ENCODE data around the gene ADARB2.
A peak's percentile ranks its signal among the peaks of the same experiment; 100 is the strongest.

Gene ADARB2

DNA sequence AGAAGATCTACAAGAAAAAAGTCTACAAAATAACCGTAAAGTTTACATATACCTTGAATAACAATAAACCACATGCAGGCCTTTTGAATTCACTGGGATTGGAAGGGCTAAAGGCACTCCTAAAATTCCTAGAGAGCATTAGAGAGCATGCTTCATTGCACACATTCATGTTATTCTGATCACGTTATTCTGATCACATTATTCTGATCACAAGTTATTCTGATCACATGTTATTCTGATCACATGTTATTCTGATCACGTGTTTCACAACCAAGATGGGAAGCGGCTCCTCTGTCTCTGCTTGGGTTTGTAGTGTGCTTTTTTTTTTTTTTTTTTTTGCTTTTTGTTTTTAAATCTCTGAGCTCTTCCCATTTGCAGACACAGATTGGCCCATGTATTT lies 20.5 kb downstream of the ADARB2 start:
- Histone ChIP-seq H3K9ac (no peak overlapping the region), H3K36me3 (no peaks in the 10 kb centered on the region), H3K4me1 (no peaks in the 10 kb centered on the region), H3K27ac (no peak overlapping the region), H3K4me2 (no peak overlapping the region), H3K9me3 (no peaks in the 10 kb centered on the region), H3K27me3 (peaks cover 28% of the 10 kb centered on the region), H3K4me3 (no peak overlapping the region), H4K20me1 (peaks cover 99% of the 10 kb centered on the region)
- no peak for TF ChIP-seq Cebpa-rat (IDR thresholded peaks at IDR 0.05)

DNA sequence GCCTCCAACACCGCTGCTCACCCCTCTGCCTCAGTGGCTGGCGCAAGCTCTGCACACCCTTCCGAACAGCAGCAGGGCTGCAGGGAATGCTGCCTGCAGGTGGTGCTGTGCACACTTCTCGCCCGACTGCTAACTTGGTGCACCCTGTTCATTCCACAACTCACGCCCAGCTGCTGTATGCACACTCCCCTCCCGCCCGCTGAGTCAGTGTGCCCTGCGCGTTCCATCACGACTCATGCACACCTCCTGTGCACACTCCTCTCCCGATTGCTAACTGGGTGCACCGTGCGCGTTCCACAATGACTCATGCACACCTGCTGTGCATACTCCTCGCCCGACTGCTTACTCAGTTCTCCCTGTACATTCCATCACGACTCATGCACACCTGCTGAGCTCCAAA lies 21.5 kb downstream of the ADARB2 start:
- Histone ChIP-seq H3K4me2 (peak overlapping the region; percentile 6; the same call in 1 of the 2 replicates), H3K27ac (no peak overlapping the region), H3K27me3 (peaks cover 39% of the 10 kb centered on the region), H3K4me1 (no peaks in the 10 kb centered on the region), H3K9ac (no peak overlapping the region), H3K4me3 (no peak overlapping the region), H3K36me3 (no peaks in the 10 kb centered on the region), H3K9me3 (no peaks in the 10 kb centered on the region), H4K20me1 (peaks cover 99% of the 10 kb centered on the region)
- TF ChIP-seq Cebpa-rat (IDR thresholded peaks at IDR 0.05): no peak

DNA sequence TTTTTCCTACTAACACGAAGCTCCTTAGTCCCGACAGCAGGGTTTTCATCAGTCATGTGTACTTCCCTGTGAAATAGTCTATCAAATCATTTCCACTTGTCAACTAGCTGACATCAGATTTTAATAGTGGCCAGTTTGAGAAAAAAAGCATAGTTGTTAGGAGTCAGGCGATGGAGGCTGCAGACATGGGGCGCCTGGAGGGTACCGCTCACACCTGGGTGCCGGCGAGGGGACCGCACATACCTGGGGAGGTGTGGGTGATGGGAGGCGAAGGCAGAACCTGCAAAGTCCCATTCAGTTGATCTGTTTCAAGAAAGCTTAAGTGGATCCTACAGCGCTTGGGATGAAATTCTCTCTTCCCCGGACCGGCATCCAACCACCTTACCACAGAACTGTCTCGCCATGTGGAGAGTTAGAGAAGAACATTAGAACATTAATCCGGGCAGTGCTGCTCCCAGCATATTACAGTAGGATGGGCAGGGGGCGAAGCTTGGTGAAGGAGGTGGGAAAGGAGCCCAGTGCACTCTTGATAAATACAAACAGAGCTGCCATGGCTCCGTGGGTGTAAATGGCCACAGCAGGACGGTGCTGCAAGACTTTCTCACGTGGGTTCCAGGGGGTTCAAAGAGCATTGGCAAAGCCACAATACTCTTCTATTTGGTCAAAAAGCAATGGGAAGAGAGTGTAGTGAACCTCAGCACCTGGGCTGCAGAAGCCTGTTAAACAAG lies 24.2 kb downstream of the ADARB2 start:
- Histone ChIP-seq H3K9ac (no peak overlapping the region), H3K27ac (no peak overlapping the region), H3K9me3 (no peaks in the 10 kb centered on the region), H3K36me3 (no peaks in the 10 kb centered on the region), H3K27me3 (peaks cover 66% of the 10 kb centered on the region), H3K4me1 (no peaks in the 10 kb centered on the region), H4K20me1 (peaks cover 99% of the 10 kb centered on the region), H3K4me3 (no peak overlapping the region), H3K4me2 (no peak overlapping the region)
- no peak for TF ChIP-seq Cebpa-rat (IDR thresholded peaks at IDR 0.05)

DNA sequence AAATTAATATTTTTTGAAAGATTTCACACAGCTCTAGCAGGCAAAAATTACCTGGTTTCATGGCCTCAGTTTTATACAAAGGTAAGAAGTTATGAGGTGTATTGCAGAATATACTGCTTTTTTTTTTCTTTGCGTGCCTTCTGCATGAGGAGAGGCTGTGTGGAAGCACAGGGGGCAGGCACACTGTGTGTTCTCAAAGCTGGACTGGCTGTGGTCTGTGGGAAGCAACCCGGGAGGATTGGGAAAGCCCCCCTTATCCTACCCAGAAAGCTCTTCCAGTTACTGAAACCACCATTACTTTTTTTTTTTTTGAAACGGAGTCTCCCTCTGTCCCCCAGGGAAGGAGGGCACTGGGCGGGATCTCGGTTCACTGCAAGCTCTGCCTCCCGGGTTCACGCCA lies 25.0 kb downstream of the ADARB2 start:
- no peak overlapping the region for H3K4me3 ChIP-seq
- peaks cover 74% of the 10 kb centered on the region for H3K27me3 ChIP-seq
- peaks cover 1% of the 10 kb centered on the region for H3K4me1 ChIP-seq

DNA sequence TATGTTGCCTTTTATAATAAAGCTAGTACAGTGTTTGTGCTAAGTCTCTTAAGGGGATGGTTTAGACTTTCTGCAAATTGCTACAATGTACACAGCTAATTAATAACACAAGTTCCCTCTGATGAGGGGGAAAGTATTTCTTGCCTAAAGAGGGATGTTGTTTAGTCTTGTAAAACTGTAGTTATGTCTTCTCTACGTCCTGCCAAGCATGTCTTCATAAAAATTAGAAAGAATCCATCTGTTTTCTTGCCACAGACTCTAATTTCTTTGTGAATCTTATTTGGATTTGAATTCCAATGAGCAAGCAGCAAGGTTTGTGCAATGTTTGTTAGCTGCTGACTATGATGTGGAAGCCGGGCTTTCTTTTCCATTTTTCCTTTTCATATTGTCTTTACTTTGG lies 28.2 kb downstream of the ADARB2 start:
- peaks cover 95% of the 10 kb centered on the region for H3K27me3 ChIP-seq
- no peak overlapping the region for H3K27ac ChIP-seq
- H3K4me3 ChIP-seq: no peak overlapping the region
- no peak overlapping the region for H3K4me2 ChIP-seq
- peaks cover 97% of the 10 kb centered on the region for H4K20me1 ChIP-seq
- no peak for TF ChIP-seq Cebpa-rat (IDR thresholded peaks at IDR 0.05)
- no peaks in the 10 kb centered on the region for H3K36me3 ChIP-seq
- no peak overlapping the region for H3K9ac ChIP-seq
- H3K4me1 ChIP-seq: peaks cover 16% of the 10 kb centered on the region
- H3K9me3 ChIP-seq: peaks cover 11% of the 10 kb centered on the region

More for the DNA sequence above, 25.0 kb downstream of the ADARB2 start:
- no peak overlapping the region for H3K27ac ChIP-seq
- no peaks in the 10 kb centered on the region for H3K9me3 ChIP-seq
- no peak for TF ChIP-seq Cebpa-rat (IDR thresholded peaks at IDR 0.05)
- H3K36me3 ChIP-seq: no peaks in the 10 kb centered on the region
- H3K4me2 ChIP-seq: no peak overlapping the region
- H4K20me1 ChIP-seq: peaks cover 99% of the 10 kb centered on the region
- H3K9ac ChIP-seq: no peak overlapping the region

DNA sequence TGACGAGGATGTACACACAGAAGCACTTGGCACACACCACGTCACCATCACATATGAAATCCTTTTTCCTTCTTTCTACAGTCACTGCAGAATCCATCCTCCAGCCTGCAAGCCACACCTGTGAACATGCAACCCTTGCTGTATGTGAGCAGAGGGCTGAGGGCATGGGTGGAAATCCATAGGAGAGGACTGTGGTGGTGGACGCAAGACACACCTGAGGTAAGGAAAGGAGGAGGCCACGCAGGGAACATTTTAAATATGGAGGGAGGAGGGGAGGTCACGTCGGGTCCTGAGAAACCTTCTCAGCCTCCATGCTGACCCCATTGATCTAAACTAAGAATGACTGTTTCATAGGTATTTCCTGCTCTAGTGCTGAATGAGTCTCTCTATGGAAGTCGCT lies 28.6 kb downstream of the ADARB2 start:
- Histone ChIP-seq H3K9me3 (peaks cover 15% of the 10 kb centered on the region), H3K4me3 (no peak overlapping the region), H3K27me3 (peaks cover 94% of the 10 kb centered on the region)

DNA sequence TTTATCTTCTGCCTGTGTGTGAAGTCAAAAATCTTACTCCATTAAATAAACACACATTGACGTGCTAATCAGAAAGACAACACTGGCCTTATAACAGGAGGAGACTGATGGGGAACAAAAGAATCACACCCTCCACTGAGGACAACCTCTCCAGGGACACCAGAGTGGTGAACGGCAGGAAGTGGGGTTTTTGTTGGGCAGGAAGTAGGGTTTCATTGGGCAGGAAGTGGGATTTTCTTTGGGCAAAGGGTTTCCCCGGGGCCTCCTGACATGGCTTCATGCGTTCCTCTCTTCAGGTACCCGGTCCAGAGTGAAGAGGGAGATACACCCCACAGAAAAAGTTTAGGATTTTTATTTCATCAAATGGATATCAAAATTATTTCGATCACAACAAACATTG lies 30.6 kb downstream of the ADARB2 start:
- no peak overlapping the region for H3K9ac ChIP-seq
- H3K36me3 ChIP-seq: no peaks in the 10 kb centered on the region
- peaks cover 36% of the 10 kb centered on the region for H3K9me3 ChIP-seq
- H3K27ac ChIP-seq: no peak overlapping the region
- peaks cover 89% of the 10 kb centered on the region for H3K27me3 ChIP-seq
- H3K4me1 ChIP-seq: peaks cover 16% of the 10 kb centered on the region
- peaks cover 72% of the 10 kb centered on the region for H4K20me1 ChIP-seq
- H3K4me3 ChIP-seq: no peak overlapping the region
- TF ChIP-seq Cebpa-rat (IDR thresholded peaks at IDR 0.05): no peak
- peak overlapping the region; percentile 43 for H3K4me2 ChIP-seq

More for the DNA sequence above, 28.6 kb downstream of the ADARB2 start:
- Histone ChIP-seq H4K20me1 (peaks cover 93% of the 10 kb centered on the region), H3K36me3 (no peaks in the 10 kb centered on the region), H3K27ac (no peak overlapping the region), H3K4me2 (no peak overlapping the region), H3K9ac (no peak overlapping the region), H3K4me1 (peaks cover 16% of the 10 kb centered on the region)
- TF ChIP-seq Cebpa-rat (IDR thresholded peaks at IDR 0.05): no peak

DNA sequence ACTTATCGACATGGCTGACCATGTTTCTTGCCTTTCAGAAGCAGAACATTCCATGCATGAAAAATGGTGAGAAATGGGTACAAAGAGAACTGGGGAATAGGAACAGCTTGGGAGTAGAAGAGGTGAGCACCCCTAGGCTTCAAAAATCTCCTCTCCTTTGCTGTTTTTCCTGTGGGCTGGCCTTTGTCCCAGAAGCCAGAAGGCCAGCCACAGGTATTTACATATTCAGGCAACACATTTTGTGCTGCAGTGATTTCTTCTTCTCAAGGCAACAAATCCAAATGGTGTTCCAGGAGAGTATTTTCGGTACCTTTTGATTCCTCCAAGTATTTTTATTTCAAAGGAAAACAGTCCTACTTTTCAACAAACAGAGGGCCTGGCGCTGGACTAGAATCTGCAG lies 31.1 kb downstream of the ADARB2 start:
- Histone ChIP-seq H3K9me3 (peaks cover 39% of the 10 kb centered on the region), H3K4me3 (no peak overlapping the region), H4K20me1 (peaks cover 68% of the 10 kb centered on the region), H3K27me3 (peaks cover 84% of the 10 kb centered on the region), H3K9ac (no peak overlapping the region), H3K36me3 (no peaks in the 10 kb centered on the region), H3K27ac (no peak overlapping the region), H3K4me1 (peaks cover 16% of the 10 kb centered on the region), H3K4me2 (peak overlapping the region; percentile 43)
- no peak for TF ChIP-seq Cebpa-rat (IDR thresholded peaks at IDR 0.05)

DNA sequence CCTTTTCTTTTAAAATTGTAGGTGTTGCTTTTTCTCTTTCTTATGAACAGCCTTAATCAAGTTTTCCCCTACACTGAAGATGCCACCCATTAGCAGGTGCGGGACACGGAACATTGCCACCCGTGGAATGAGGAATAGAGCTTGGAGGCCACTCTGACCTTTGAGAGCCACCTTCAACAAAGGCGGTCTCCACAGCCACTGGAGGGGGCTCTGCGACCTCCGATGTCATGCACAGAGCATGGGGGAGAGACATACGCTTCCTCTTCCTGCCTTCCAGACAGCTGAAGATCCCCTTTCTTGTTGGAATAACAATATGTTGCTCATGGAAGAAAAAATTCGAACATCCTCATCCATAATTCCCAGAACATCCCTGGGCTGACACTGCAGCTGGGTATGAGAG lies 39.1 kb downstream of the ADARB2 start:
- Histone ChIP-seq H3K27me3 (peaks cover 10% of the 10 kb centered on the region), H3K27ac (no peak overlapping the region), H3K4me2 (no peak overlapping the region), H3K4me3 (no peak overlapping the region), H3K9ac (no peak overlapping the region), H3K4me1 (no peaks in the 10 kb centered on the region), H4K20me1 (peaks cover 42% of the 10 kb centered on the region), H3K9me3 (peaks cover 23% of the 10 kb centered on the region), H3K36me3 (no peaks in the 10 kb centered on the region)
- TF ChIP-seq Cebpa-rat (IDR thresholded peaks at IDR 0.05): no peak

DNA sequence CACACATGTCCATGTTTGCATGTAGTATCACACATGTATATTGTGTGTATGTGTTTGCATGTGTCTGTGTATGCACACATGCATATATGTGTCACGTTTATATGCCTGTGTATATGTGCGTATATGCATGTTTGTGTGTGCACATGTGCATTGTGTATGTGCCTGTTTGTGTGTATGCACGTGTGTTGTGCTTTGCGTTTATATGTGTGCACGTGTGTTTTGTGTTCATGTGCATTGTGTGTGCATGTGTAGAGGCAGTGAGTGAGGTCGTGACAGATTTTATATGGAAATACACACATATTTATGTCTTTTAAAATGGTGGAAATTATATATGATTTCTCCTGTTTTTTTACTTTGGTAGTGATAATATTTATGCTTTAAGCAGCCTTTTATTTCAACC lies 41.2 kb downstream of the ADARB2 start:
- Histone ChIP-seq H3K4me1 (no peaks in the 10 kb centered on the region), H3K27me3 (no peaks in the 10 kb centered on the region), H4K20me1 (peaks cover 61% of the 10 kb centered on the region), H3K9me3 (peaks cover 5% of the 10 kb centered on the region; the same call in 1 of the 2 replicates), H3K4me3 (no peak overlapping the region), H3K9ac (no peak overlapping the region), H3K36me3 (no peaks in the 10 kb centered on the region), H3K27ac (no peak overlapping the region), H3K4me2 (no peak overlapping the region)
- TF ChIP-seq Cebpa-rat (IDR thresholded peaks at IDR 0.05): no peak

Data from BLaER1 (cell line).